HG02588 (cell line): ENCODE results near the gene EPB41L4A.

Source experiments
- ATAC-seq: cut with Tn5 transposase; IDR thresholded peaks from one replicate; pipeline ENCODE4 v1.9.1; 2021; ENCODE audit warnings: mild to moderate bottlenecking, moderate library complexity; ENCODE audit not compliant: unreplicated experiment

EPB41L4A gene

GRCh38 chr5:112356178-112356956 is 62.7 kb downstream of the EPB41L4A start:
- ATAC-seq = no peak

DNA sequence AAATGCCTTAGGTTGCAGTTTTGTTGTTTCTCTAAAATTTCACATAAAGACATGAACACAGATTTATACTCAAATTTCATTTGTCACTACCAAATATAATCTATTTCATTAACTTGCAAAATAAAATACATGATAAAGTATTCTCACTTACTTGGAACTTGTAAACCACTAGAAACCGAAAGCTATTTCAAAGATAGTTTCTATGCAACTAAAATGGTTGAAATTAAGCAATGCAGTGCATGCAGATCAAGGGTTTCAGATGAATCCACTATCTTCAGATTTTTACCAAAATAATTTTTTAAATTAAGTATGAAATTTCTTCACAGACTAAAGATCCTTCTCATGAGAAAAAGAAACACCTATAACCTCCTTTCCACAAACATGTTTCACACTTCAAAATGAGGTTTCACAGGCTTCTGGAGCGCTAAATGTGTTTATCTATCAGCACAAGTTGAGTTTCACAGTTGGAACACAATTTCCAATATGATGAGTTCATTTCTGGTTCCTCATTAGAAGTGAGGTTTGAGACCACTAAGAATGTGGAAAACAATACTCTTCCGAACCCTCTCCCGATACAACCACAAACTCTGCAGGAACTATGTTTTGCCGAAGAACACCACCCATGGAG is 63.9 kb downstream of the EPB41L4A start:
- ATAC-seq = no peak

- no peak for ATAC-seq
These were observed 65.4 kb downstream of the EPB41L4A start for GRCh38 chr5:112353678-112354077.

DNA sequence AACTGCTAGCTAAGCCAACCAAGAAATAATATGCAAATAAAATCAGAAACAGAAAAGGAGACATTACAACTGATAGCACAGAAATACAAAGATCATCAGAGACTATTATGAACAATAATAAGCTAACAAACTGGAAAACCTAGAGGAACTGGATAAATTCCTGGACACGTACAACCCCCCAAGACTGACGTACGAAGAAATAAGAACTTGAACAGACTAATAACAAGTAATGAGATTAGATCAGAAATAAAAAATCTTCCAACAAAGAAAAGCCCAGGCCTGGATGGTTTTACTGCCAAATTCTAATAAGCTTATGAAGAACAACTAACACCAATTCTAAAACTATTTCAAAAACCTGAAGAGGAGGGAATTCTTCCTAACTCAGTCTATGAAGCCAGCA is 67.9 kb downstream of the EPB41L4A start:
- ATAC-seq = no peak

GRCh38 chr5:112350626-112351025 is 68.5 kb downstream of the EPB41L4A start:
- no peak for ATAC-seq

- no peak for ATAC-seq
These were observed 69.7 kb downstream of the EPB41L4A start for GRCh38 chr5:112349371-112349770.

DNA sequence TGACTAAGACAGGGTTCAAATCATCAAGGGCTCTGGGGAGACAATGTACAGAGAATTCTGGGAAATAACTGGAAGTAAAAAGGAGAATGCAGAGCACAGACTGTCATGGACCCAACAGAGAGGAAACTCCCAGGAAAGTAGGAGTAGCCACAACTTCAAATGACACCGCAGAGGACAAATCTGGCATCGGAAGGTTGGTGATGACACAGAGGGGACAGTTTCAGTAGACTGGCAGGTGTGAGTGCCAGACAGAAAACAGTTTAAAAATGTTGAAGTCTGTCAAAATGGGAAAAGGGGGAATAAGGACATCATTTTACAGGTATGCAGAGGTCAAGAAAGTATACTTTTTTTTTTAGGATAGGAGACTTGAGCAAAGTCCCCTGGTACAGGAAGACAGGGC is 70.2 kb downstream of the EPB41L4A start:
- no peak for ATAC-seq

DNA sequence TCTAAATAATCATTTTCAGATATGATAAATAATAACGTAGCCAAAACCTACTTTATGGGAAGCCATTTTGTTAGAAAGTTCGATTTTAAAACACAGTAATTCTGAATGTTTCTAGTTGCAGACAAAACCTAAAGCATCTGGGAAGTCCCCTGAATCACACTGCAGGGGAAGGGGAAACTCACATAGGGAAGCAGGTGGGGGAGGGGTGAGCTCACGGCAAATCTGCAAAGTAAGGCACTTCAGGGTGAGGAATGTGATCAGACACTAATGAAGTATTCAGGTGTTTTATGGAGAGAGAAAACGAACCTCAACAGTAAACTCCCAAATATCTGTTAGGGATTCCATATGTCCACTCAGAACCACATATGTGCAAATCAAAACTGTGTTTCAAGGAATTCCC is 70.7 kb downstream of the EPB41L4A start:
- no peak for ATAC-seq

DNA sequence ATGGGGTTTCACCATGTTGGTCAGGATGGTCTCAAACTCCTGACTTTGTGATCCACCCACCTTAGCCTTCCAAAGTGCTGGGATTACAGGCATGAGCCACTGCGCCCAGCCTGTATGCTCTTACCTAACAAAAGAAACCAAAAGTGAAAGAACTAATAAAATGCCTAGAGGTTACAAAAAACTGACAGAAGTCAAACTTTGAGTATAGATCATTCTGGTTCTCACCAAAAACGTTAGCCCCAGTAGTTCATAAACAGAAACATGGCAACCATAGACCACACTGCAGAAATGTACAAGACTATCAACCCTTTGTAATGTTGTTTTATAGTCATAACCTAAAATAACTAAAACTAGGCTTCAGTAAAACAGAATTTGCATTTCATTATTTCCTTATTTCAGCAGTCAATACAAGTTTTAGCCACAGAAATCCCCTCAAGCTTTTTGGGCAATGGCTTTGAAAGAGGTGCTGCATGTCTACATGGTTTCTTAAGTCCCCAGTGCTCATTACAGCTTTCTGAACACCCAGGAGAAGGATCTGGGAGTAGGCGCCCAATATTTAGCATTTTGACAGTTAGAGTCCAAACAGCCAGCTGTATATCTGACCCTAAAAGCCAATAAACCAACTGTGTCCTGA is 72.5 kb downstream of the EPB41L4A start:
- ATAC-seq = peak; percentile 48

DNA sequence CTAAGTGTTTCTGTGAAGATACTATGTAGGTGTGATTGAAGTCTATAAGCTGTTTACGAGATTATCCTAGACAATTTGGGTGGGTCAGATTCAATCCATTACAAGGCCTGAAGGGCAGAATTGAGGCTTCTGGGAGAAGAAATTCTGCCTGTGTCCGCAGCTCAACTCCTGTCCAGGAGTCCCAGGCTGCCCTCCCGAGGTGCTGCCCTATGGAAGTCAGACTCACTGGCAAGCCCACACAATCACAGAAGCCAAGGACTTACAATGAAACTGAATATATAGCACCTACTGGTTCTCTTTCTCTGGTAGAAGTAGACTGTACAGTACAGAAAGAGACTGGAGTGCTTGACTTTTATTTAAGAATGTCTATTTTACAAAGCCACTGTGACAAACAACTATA is 74.5 kb downstream of the EPB41L4A start:
- no peak for ATAC-seq

DNA sequence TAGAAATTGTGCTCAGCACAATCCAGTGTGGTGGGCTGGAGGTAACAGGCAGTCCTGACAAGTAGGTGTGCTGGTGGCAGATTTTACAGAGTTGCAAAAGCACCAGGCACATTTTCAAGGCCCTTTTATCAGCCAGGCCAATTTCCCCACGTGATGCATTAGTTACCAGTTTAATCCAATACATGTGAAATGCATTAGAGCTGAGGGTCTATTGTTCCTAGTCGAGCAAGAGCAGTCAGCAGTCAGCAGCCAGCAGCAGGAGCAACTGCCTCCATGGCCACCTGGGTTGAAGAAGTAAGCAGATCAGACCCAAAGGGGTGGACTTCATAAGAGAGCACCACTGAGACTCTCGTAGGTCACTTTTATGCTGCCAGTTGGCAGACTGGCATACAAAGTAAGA is 76.7 kb downstream of the EPB41L4A start:
- no peak for ATAC-seq

DNA sequence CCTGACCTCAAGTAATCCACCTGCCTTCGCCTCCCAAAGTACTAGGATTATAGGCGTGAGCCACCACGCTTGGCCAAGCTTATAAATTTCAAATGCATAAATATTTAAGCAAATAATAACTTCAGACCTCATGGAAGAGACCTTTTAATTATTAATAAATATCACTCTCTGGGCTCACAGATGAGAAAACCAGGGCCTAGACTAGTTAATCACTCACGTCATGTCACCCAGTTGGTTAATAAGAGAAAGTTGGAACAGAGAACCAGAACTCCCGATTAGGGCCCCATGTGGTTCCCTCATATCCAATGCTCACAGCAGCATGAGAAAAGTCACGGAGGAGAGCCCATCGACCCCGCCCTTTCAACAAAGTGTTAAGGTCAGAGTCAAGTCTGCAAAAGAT is 79.3 kb downstream of the EPB41L4A start:
- no peak for ATAC-seq

GRCh38 chr5:112338681-112339337 is 80.3 kb downstream of the EPB41L4A start:
- ATAC-seq = no peak

- ATAC-seq = no peak
These were observed 85.7 kb downstream of the EPB41L4A start for GRCh38 chr5:112333331-112333781.

GRCh38 chr5:112331892-112332291 is 87.2 kb downstream of the EPB41L4A start:
- no peak for ATAC-seq

GRCh38 chr5:112329419-112330090 is 89.5 kb downstream of the EPB41L4A start:
- peak; percentile 94 for ATAC-seq

GRCh38 chr5:112323166-112323565 is 95.9 kb downstream of the EPB41L4A start:
- ATAC-seq = no peak

GRCh38 chr5:112320408-112320807 is 98.7 kb downstream of the EPB41L4A start:
- no peak for ATAC-seq

GRCh38 chr5:112318346-112318745 is 100.7 kb downstream of the EPB41L4A start:
- ATAC-seq = no peak

GRCh38 chr5:112317866-112318265 is 101.2 kb downstream of the EPB41L4A start:
- no peak for ATAC-seq

DNA sequence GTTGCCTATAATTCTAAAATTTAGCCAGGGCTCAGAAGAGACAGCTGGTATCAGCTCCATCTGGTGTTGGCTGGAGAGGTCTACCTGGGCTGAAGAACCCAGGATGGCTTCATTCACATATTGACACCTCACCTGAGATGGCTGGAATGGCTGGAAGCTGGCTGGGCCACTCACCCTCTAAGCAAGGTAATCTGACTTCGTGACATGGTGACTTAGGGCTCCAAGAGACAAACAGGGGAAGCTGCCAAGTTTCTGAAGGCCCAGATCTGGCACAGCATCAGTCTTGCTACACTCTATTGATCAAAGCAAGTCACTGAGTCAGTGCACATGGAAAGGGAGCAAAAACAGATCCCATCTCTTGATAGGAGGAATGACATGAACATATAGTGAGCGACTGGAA is 102.3 kb downstream of the EPB41L4A start:
- ATAC-seq = no peak
